GM19240 (cell line): ENCODE results near the gene TBC1D12.

ENCODE experiments used
- DNase-seq: peaks from one replicate; pipeline ENCODE4 v3.0.0; 2011; ENCODE audit warnings: low spot score; ENCODE audit not compliant: insufficient read length

The TBC1D12 gene

DNA sequence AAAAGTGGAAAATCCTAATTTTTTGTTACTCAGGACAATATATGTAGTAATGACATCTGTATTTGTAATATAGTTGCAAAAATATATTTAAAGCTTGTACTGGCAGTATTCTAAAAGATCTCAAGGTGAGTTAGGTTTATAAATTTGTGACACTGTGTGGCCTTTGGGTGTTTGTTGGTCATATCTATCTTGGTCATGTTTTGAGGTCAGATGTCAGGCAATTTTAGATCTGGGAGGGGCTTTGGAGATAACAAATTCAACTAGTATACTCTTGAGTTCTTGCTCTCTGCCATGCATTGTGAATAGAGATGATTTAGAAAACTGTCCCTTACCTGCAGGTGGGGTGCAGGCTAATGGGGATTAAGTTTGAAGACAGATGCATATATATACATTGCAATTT is 3.1 kb downstream of the TBC1D12 start:
- DNase-seq = no peak

DNA sequence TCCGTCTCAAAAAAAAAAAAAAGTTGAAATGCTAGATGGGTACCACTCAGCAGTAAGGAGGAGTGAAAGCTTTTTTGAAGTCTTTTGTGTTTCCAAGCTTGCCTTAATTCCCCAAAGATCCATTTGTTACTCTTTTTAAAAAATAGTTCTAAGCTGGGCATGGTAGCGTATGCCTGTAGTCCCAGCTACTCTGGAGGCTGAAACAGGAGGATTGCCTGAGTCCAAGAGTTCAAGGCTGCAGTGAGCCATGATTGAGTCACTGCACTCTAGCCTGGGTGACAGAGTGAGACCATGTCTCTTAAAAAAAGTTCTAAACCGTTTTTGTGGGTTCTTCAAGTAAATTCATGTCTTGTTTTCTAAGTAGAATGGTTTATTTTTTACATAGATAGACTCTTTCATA is 5.3 kb downstream of the TBC1D12 start:
- DNase-seq = no peak

DNA sequence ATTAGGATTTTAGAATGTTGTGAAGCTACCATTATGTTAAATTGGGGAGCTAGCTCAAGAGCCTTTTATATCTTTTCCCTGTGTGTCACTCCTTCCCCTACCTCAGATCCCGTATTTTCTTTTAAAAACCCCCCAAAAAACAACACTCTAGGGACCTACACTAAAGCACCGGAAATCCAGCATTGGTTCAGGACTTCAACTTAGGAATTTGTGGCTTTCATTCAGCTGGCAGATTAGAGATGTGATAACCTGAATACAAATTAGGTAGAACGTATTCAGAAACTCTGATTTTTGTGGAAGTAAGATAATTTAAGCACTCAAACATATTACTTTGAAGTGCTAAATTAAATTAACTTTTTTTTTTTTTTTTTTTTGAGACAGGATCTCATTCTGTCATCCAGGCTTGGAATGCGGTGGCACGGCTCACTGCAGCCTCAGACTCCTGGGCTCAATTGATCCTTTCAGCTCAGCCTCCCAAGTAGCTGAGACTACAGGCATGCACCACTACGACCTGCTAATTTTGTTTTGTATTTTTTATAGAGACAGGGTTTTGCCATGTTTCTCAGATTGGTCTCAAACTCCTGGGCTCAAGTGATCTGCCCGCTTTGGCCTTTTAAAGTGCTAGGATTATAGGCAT is 6.8 kb downstream of the TBC1D12 start:
- DNase-seq = no peak

DNA sequence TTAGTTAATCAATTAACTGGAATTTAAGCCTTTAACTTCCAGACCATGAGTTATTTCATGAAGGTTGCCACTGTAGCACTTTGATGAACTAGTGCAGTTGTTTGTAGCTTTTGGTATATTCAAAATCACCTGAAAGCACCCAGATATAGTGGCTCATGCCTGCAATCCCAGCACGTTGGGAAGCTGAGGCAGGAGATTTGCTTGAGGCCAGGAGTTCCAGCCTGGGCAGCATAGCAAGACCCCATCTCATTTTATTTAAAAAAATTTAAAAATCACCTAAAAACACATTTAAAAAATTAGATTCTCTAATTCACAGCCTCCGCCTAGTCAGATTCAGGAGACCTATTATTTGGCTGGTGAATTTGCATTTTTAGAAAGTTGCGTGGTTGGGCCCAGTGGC is 9.0 kb downstream of the TBC1D12 start:
- no peak for DNase-seq

DNA sequence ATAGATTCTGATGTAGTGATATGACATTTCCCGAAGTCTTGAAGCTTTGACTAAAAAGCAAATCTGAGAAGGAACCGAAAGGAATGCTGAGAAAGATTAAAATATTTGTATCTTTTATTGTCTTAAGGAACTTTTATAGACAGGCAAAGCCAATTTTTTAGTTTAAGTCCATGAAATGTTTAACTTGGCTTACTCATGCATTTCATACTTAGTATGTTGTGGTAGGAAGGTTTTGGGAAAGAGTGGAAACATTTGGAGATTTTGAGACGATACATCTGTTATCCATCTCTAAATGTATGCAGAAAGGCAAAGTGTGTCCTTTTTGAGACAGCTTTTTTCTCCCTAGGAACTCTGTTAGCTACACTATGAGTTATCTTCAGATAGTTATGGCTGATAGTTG is 10.1 kb downstream of the TBC1D12 start:
- no peak for DNase-seq

DNA sequence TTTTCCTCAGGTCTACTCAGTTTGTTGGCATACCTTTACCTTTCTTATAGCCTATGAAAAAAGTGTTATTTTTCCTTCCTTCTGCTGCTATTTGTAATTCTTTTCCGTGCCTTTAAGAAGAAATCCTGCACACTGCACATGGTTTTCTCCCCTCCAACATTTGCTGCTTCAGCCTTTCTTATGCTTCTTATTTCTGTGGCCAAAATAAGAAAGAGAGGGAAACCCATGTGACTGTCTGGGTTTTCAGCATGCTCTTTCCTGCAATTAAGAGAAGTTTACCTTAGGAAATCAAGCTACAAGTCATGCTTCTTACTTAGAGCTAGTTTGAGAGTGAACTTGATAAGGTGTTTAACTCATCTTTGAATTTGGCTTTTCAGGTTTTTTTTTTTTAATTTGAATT is 11.0 kb downstream of the TBC1D12 start:
- DNase-seq = no peak

DNA sequence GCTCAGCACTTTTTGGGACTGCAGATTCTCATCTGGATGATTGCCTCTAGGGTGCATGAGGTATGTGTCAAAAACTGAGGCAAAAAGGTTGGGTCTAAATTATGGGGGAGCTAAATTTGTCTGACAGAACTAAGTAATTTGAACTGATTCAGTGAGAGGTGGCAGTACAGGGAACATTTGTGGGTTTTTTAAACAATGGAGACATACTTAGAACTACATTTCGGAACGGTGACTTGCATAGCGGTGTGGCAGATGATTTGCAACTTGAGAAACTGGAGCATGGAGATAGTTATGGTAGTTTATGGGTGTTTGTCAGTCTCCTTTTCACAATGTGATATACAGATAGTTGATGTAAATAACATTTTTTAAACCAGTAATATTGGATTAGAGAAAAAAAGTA is 14.6 kb downstream of the TBC1D12 start:
- no peak for DNase-seq

DNA sequence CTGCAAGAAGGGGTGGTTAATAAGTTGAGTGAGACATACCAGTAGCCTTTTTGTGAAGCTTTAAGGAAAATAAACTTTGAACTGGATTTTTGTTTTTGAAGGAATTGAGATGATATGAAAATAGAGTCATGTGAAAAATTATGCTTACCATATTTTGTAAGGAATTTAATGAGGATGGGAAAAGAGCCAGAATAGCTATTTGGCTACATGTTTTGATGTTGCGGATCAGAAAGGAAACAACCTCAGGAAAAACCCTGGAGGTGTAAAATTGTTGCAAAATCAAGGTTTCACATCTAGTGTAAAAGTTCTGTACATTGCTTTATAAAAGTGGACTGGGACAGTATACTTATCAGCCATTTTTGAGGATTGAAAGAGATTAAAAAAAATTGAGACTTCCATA is 15.0 kb downstream of the TBC1D12 start:
- DNase-seq = no peak

DNA sequence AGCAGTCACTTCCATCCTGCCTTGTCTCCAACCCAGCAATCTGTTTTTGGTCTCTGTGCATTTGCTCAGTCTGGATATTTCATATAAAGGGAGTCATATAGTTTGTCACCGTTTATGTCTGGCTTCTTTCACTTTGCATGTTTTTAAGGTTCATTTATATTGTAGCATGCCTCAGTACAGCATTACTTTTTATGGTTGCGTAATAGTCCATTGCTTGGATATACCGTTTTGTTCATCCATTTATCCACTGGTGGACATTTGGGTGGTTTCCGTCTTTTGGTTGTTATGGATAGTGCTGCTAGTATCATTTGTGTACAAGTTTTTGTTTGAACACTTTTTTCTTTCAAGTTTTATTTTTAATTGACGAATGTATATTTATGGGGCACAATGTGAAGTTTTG is 18.2 kb downstream of the TBC1D12 start:
- DNase-seq = no peak

DNA sequence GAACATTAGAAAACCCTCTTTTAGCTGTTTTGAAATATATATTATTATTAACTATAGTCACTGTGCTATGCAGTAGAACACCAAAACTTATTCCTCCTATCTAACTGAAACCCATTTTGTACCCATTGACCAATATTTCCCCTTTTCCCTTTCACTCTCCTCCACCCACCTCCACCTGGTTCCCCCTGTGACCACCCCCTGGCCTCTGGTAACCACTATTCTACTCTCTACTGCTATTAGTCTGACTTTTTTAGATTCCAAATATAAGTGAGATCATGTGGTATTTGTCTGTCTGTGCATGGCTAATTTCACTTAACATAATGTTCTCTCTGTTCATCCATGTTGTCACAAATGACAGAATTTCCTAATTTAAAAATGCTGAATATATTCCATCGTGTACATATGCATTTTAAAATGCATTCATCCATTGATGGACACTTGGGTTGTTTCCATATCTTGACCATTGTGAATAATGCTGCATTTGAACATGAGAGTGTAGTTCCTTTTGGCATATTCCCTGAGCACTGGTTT is 18.7 kb downstream of the TBC1D12 start:
- no peak for DNase-seq

DNA sequence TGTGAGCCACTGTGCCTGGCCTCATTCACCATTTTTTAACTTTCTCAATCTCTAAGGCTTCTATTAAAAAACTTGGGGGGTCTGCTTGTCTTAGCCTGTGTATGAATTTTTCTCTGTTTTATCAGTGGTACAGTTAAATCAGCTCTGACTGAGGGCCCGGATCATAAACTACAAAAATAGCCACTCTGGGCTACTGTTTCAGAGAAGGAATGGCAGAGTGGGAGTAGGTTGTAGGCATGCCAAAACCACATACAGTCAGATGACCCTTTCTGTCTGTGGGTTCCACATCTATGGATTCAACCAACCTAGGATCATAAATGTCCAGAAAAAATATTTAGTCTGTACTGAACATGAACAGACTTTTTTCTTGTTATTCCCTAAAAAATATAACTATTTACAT is 21.3 kb downstream of the TBC1D12 start:
- no peak for DNase-seq

DNA sequence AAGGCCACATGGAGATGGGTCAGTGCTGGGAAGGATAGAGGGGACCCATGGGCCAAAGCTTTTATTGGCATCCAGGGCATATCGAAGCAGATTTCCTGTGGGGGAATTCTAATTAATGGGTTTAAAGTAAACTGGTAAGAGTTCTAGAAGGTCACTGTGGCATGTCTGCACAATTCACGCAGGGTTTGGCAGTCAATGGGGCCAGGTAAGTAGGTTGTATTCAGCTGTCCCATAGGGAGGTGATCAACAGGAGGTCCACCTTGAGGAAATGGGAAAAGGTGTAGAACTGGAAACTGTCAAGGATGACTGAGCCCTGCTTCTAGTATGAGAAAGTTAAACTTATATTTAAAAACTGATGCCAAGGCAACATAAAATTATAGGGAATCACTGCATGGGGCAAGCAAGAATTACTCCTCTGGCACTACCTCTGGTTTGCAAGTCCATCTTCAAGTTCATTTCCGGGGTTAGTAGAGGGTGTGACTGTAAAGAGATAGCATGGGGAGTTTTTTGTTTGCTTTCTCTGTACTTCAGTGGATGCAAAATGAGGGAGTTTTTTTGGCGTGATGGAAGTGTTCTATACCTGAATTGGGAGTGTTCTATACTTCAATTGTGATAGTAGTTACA is 22.5 kb downstream of the TBC1D12 start:
- no peak for DNase-seq

DNA sequence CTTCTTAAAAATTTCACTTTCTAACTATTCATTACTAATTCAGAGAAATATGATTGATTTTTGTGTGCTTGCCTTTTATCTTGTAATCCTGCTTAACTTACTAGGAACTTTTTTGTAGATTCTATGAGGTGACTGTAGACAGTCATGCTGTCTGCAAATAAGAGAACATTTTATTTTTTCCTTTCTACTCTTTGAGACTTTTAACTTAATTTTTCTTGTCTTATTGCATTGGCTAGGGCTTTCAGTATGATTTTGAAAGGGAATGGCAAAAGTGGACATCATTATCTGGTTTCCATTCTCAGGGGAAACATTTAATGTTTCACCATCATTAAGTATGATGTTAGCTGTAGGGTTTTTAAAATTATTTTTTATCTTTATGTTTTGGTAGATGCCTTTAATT is 23.6 kb downstream of the TBC1D12 start:
- no peak for DNase-seq

DNA sequence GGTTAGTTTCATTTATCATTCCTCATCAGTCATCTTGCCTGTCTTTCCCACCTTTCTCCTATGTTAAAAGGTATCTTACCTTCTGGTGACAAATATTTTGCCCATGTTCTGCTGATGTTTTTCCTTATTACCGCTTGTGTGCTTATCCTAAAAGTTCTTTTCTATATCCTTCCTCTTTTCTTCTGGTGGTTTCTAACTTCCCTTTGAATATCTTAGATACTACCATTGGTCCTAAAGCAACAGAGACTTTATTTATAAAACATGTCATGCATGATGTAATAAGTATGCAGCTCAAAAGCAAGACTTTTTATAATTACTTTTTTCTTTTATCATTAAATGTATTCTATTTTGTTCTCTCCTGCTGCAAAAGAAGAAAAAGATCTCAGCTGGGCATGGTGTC is 24.8 kb downstream of the TBC1D12 start:
- DNase-seq = no peak

DNA sequence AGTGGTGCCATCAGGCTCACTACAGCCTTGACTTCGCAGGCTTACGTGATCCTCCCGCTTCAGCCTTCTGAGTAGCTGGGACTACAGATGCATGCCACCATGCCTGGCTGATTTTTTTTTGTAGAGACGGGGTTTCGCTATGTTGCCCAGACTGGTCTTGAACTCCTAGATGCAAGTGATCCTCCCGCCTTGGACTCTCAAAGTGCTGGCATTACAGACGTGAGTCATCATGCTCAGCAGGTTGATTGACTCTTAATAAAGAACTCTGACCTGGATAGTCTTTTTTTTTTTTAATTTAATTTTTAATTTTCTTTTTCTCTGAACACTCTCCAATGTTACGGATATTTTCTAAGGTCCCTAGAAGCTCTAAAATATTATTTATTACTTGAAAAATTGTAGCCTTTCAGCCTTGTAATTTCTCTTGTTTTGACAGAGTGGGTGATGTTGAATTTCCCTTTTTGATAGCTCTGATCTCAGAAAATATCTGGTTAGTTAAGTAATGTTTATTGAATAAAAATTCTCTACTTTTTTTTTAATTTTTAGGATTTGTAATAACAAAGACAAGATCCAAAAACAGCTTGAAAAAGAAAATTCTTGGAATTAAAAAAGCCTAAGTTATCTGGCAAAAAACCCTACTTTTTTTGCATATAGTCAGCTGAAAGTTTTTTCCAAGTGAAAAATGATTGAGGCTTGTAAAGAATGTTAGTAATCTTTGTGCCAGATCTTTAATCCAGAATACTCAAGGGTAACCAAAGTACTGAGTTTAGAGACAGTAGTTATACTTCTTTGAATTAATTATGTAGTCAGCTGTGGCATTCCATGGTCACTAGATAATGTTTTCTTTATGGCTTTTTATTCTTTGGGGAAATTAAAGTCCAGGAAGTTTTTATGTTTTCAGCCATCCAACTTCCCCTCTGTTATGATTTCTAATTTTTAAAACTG is 26.7 kb downstream of the TBC1D12 start:
- no peak for DNase-seq

DNA sequence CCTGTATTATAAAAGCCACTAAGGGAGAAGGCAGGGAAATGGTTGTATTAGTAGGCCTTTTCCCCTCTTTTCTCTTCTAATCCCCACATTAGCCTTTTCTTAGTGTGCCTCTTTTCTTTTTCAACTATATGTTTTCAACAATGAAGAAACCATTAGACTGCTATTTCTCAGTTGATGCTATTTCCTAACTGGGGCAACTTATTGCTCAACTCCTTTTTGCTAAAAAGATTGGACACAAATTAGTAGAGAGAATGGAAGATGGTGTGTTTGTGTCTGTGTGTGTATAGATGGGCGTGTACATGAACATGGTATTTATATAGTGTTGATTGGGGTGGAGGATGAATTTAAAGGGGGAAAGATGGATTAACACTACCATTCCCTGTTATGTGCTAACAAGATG is 28.4 kb downstream of the TBC1D12 start:
- DNase-seq = no peak

DNA sequence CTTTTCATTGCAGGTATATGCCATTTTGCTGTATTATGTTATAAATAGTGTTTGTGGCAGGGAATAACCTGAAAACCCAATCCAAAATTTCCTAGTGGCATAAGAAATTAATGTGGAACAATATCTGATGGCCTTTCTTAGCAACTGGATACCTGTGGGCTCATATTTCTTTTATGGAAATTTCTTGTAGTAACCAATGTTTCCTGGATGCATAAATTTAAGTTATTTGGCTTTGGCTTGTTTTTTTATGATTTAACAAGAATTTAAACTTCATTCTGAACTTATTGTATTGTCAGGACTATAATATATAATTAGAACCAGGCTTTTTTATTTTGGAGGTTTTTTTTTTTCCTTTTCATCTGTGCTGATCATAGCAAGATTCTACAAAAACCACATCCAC is 30.1 kb downstream of the TBC1D12 start:
- no peak for DNase-seq

DNA sequence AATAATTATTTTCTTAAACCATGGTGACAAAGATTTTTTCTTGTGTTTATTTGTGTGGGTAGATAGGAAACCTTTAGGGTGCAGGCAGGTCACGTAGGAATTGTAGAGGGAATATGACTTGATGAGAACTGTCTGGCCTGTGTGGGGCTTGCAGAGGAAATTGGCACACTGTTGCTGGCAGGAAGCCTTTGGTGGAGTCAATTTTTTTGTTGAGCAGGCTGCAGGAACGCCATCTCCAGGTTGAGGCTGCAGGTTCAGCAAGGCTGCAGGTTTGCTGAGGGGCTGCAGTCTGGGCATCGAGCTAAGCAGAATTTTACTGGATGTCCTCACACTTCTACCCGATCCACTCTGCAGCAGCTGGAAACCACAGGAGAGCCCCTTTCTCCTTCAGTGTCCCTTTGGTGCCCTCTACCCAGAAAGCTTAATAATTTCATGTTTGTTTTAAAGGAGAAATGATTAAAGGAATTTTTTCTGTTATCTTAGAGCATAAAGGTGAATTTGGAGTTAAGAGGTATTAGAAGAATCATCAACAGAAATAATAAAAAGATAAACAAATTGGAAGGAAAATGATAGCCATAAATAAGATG is 37.0 kb downstream of the TBC1D12 start:
- no peak for DNase-seq

DNA sequence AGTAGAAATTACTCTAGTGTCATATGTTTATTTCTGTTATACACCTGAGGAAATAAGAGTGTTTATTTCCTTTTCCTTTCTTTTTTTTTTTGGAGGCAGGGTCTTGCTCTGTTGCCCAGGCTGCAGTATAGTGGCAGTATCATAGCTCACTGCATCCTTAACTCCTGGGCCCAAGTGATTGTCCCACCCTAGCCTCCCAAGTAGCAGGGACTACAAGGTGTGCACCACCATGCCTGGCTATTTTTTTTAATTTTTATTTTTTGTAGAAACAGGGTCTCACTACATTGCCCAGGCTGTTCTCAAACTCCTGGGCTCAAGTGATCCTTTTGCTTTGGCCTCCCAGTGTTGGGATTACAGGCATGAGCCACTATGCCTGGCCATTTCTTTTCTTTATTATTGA is 37.8 kb downstream of the TBC1D12 start:
- DNase-seq = no peak

DNA sequence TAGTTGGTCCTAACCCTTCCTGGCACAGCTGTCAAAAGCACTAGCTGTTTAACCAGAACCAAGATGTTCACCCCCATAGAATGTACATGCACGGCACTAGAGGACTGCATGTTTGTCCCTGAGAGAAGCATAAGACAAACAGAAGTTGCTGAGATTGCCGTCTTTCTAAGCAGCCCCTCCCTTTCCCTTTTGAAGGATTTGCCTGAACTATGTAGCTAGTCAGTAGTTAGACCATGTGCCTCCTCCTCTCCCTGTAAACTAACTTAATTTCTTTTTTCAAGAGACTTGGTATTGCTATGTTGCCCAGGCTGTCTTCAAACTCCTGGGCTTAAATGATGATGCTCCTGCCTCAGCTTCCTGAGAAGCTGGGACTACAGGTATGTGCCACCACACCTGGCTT is 40.7 kb downstream of the TBC1D12 start:
- no peak for DNase-seq

DNA sequence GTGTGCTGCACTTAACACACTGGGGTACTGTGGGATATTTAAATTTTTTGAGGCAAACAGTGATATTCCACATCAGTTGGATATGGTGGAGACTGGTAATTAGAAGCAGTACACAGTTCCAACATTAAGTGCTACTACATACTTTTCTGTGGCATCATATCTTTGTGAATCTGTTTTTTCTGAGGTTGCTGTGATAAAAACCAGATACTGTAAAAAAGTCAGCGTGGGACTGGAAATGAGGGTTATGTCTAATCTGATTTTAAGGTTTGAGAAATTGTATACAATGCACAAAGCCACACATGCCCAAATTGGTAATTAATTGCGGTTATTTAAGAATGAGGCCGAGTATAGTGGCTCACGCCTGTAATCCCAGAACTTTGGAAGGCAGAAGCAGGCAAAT is 41.2 kb downstream of the TBC1D12 start:
- no peak for DNase-seq

DNA sequence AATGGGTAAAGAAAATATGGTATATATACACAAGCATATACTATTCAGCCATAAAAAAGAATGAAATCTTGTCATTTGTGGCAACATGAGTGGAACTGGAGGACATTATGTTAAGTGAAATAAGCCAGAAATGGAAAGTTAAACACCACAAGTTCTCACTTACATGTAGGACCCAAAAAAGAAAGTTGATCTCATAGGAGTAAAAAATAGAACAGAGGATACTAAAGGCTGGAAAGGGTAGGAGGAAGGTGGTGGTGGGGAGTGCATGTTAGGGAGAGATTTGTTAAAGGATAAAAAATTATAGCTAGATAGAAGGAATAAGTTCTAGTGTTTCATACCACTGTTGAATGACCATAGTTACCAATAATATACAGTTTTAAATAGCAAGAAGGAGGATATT is 48.4 kb downstream of the TBC1D12 start:
- DNase-seq = no peak
